ENCODE measurements around the gene KMT5B. TPM values are rescaled to one million over a fixed set of nuclear protein-coding genes. Genes with fewer than 3 reads are reported as not detected.

KMT5B gene
- total and polyA plus RNA-seq, 2 experiments from 2014 or later, result 26.4 to 31.0 TPM

GRCh38 chr11:68216171-68216938 is 3.3 kb upstream of the KMT5B start:
- H3K36me3 Mint-ChIP-seq (ENCODE audit: low read depth), result peaks cover 2% of the 10 kb centered on the region; the same call in 1 of the 3 replicates
- Histone ChIP-seq H3K36me3 (ENCODE audit: insufficient read depth) (no peaks in the 10 kb centered on the region), H3K27ac (ENCODE audit: low read depth) (no peak overlapping the region), H3K4me3 (no peak overlapping the region), H2AFZ (no peak overlapping the region), H3K9me2 (ENCODE audit: insufficient read depth) (no peaks in the 10 kb centered on the region), H3K79me2 (replicated peaks; ENCODE audit: insufficient read depth) (peaks cover 12% of the 10 kb centered on the region), H4K20me1 (replicated peaks; ENCODE audit: insufficient read depth) (peaks cover 7% of the 10 kb centered on the region; the same call in 1 of the 2 replicates), H3K27me3 (ENCODE audit: insufficient read depth) (peaks cover 4% of the 10 kb centered on the region), H3F3A (replicated peaks; ENCODE audit: low read depth) (no peaks in the 10 kb centered on the region), H3K4me2 (no peak overlapping the region), H3K4me1 (ENCODE audit: insufficient read depth) (peaks cover 7% of the 10 kb centered on the region)
- no peak for DNase-seq (ENCODE audit: low spot score)
- no peak for ATAC-seq
- no peak overlapping the region for H3K4me3 Mint-ChIP-seq
- peaks cover 19% of the 10 kb centered on the region for H3K27me3 Mint-ChIP-seq (ENCODE audit: insufficient read depth, low read depth, poor library complexity)
- H3K9me3 Mint-ChIP-seq, result no peaks in the 10 kb centered on the region; the same call in 2 of the 3 replicates
- H3K4me1 Mint-ChIP-seq, result peaks cover 20% of the 10 kb centered on the region
- TF ChIP-seq ZNF331 (CRISPR knock-in tag; IDR thresholded peaks at IDR 0.05; ENCODE audit: low read depth) (no peak), NANOG (IDR thresholded peaks at IDR 0.05; ENCODE audit: borderline replicate concordance) (no peak), ETS1 (IDR thresholded peaks at IDR 0.05) (no peak), EZH2phosphoT487 (IDR thresholded peaks at IDR 0.05; ENCODE audit: unreplicated experiment) (no peak), EZH2 (IDR thresholded peaks at IDR 0.05; ENCODE audit: low read depth, unreplicated experiment) (no peak), JUNB (IDR thresholded peaks at IDR 0.05; ENCODE audit: unreplicated experiment) (no peak), POLR2AphosphoS5 (IDR thresholded peaks at IDR 0.05; ENCODE audit: low read depth) (no peak), CREB1 (CRISPR knock-in tag; IDR thresholded peaks at IDR 0.05; ENCODE audit: low read depth) (no peak), ZNF114 (CRISPR knock-in tag; IDR thresholded peaks at IDR 0.05) (no peak), ZNF462 (CRISPR knock-in tag; IDR thresholded peaks at IDR 0.05) (no peak), REST (IDR thresholded peaks at IDR 0.05; ENCODE audit: unreplicated experiment) (no peak), CTCF (conservative IDR thresholded peaks at IDR 0.05; ENCODE audit: low read depth in 2 of 2) (no peak), STAT1 (IDR thresholded peaks at IDR 0.05; ENCODE audit: unreplicated experiment) (no peak)
- H3K27ac Mint-ChIP-seq, result no peak overlapping the region
